Fibroblast of villous mesenchyme (primary cell): Measurements from ENCODE around the gene ZNF487. TPM values are rescaled to one million over a fixed set of nuclear protein-coding genes. Genes with fewer than 3 reads are reported as not detected.
"Not testable (repeated sequence)": the region's sequence is repeated elsewhere in the genome, so short reads cannot be mapped to it uniquely, and the experiment has no call there.

Experiments
- DNase-seq: peaks from one replicate; pipeline ENCODE4 v3.0.0-alpha.2; 2010; ENCODE audit warnings: low read depth
- H3K4me3 ChIP-seq: 2 replicates; pipeline ENCODE4 v1.5.1; 2011; ENCODE audit warnings: low read depth, mild to moderate bottlenecking, low read length
- total RNA-seq: library from RNA; depleted of rRNA; stranded (reverse); fragments of >200 nt; gene quantifications from 2 replicates; pipeline ENCODE4 v1.2.3, GENCODE V29; 2012
- TF ChIP-seq, protein P1 (sequence below): IDR thresholded peaks from 2 replicates; pipeline ENCODE4 v1.5.1; 2012; ENCODE audit warnings: low read depth, mild to moderate bottlenecking, low read length; ENCODE audit not compliant: insufficient read depth

Gene ZNF487
- total RNA-seq, 1 donor: 2.6 TPM

DNA sequence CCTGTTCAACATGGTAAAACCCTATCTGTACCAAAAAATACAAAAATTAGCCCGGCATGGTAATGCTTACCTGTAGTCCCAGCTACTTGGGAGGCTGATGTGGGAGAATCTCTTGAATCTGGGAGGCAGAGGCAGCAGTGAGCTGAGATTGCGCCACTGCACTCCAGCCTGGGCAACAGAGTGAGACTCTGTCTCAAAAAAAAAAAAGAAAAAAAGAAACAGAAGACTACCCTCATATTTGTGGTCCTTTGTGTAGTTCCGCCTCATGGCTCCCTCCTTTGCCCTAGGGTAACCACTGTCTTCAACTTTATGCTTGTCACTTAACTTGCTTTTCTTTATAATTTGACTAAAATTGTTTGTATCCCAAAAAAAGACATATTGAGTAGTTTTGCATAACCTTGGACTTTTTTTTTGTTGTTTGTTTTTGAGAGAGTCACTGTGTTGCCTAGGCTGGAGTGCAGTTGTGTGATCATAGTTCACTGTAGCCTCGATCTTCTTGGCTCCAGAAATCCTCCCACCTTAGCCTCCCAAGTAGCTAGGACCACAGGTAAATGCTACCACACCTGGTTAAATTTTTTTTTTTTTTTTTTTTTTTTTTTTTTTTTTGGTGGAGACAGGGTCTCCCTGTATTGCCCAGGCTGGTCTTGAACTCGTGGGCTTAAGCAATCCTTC, 3.7 kb downstream of the ZNF487 start:
- no peak overlapping the region for H3K4me3 ChIP-seq
- TF ChIP-seq, protein P1, sequence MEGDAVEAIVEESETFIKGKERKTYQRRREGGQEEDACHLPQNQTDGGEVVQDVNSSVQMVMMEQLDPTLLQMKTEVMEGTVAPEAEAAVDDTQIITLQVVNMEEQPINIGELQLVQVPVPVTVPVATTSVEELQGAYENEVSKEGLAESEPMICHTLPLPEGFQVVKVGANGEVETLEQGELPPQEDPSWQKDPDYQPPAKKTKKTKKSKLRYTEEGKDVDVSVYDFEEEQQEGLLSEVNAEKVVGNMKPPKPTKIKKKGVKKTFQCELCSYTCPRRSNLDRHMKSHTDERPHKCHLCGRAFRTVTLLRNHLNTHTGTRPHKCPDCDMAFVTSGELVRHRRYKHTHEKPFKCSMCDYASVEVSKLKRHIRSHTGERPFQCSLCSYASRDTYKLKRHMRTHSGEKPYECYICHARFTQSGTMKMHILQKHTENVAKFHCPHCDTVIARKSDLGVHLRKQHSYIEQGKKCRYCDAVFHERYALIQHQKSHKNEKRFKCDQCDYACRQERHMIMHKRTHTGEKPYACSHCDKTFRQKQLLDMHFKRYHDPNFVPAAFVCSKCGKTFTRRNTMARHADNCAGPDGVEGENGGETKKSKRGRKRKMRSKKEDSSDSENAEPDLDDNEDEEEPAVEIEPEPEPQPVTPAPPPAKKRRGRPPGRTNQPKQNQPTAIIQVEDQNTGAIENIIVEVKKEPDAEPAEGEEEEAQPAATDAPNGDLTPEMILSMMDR: no peak
- no peak for DNase-seq

DNA sequence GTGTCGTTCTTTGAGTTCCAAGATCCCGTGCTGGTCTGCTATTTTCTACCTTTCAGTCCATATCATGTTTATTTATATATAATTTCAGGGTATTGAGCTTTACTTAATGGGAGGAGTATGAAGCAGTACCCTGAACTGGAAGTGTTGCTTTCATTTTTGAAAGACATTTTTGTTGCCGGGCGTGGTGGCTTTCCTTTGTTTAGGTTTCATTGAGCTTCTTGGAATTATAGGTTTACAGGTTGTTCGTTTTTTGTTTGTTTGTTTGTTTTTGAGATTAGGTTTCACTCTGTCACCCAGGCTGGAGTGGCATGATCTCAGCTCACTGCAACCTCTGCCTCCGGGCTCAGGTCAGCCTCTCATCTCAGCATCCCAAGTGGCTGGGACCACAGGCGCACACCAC, 7.4 kb downstream of the ZNF487 start:
- DNase-seq: no peak
- TF ChIP-seq, protein P1: no peak
- H3K4me3 ChIP-seq: no peak overlapping the region

DNA sequence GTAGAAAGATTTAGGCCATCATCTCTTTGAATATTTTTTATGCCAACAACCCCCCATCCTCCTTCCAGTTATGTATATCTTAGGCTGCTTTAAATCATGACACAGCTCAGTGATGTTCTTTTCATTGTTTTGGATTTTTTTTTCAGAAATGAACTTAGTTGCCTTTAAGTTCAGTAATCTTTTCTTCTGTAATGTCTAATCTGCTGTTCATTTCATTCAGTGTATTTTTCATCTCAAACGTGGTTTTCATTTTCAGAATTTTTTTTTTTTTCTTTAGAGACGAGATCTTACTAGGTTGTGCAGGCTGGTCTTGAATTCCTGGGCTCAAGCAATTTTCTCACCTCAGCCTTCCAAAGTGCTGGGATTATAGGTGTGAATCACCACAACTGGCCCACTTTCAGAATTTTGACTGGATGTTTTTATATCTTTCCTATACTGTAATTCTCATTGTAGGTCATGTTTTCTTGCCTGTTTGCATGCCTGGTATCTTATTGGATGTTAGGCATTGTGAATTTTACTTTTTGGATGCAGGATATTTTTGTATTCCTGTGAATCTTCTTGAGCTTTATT, 8.1 kb downstream of the ZNF487 start:
- no peak overlapping the region for H3K4me3 ChIP-seq
- TF ChIP-seq, protein P1: no peak
- no peak for DNase-seq

DNA sequence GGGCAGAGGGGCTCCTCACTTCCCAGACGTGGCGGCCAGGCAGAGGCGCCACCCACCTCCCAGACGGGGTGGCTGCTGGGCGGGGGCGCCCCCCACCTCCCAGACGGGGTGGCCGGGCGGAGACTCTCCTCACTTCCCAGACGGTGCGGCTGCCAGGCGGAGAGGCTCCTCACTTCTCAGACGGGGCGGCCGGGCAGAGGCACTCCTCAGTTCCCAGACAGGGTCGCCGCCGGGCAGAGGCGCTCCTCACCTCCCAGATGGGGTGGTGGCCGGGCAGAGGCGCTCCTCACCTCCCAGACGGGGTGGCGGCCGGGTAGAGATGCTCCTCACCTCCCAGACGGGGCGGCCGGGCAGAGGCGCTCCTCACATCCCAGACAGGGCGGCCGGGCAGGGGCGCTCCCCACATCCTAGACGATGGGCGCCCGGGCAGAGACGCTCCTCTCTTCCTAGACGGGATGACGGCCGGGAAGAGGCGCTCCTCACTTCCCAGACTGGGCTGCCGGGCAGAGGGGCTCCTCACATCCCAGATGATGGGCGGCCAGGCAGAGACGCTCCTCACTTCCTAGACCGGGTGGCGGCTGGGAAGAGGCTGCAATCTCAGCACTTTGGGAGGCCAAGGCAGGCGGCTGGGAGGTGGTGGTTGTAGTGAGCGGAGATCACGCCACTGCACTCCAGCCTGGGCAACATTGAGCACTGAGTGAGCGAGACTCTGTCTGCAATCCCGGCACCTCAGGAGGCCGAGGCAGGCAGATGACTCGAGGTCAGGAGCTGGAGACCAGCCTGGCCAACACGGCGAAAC, 9.5 kb downstream of the ZNF487 start:
- not testable (repeated sequence) for H3K4me3 ChIP-seq, DNase-seq

DNA sequence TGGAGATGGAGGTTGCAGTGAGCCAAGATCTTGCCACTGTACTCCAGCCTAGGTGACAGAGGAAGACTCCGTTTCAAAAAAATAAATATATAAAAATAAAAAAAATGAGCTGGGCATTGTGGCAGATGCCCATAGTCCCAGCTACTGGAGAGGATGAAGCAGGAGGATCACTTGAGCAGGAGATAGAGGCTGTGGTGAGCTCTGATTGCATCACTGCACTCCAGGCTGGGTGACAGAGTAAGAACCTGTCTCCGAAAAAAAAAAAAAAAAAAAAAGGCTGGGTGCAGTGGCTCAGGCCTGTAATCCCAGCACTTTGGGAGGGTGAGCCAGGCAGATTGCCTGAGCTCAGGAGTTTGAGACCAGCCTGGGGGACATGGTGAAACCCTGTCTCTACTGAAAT, 11.8 kb downstream of the ZNF487 start:
- H3K4me3 ChIP-seq: no peak overlapping the region
- no peak for DNase-seq
- TF ChIP-seq, protein P1: no peak

DNA sequence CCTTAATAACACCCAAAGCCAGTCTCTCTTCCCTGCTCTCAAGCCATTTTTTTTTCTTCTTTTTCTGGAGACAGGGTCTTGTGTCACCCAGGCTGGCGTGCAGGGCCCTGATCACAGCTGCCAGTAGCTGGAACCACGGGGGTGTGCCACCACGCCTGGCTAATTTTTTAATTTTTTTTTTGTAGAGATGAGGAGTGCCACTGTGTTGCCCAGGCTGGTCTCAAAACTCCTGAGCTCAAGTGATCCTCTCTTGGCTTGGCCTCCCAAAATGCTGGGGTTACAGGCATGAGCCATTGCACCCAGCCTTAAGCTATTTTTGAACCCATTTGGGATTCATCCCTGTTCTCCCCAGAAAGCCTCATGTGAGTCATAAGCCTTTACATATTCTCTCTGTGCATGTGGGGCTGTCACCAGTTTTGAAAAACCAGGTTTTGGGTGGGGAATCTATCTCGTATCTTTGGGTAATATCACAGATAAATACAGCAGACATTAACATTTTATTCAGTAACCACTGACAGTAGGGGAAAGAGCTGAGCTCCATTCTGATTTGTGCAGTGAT, 15.5 kb downstream of the ZNF487 start:
- no peak overlapping the region for H3K4me3 ChIP-seq
- no peak for DNase-seq
- TF ChIP-seq, protein P1: no peak

DNA sequence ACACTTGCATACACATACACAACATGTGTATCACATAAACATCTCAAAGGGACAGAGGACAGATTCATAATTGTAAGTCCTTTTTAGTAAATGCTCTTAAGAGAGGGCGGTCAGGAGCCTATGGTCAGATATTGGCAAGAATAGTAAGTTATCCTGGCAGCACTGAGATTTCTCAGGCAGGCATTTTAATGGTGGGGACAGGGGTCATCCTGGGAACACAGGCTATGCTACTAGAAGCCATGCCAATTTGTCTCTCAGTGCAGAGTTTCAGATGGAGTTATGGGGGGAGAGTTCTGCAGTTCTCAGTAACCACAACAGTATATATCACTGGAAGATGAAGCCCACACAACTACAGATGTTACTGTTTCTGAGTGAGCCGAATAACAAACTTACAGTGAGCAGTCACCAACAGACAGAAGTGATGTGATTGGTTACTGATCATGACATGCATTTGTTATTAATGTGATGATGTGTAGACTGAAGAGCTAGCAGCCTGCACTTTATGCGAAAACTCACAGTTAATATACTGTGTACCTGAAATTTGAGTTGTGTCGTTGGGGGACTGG, 16.4 kb downstream of the ZNF487 start:
- TF ChIP-seq, protein P1: no peak
- DNase-seq: no peak
- no peak overlapping the region for H3K4me3 ChIP-seq

DNA sequence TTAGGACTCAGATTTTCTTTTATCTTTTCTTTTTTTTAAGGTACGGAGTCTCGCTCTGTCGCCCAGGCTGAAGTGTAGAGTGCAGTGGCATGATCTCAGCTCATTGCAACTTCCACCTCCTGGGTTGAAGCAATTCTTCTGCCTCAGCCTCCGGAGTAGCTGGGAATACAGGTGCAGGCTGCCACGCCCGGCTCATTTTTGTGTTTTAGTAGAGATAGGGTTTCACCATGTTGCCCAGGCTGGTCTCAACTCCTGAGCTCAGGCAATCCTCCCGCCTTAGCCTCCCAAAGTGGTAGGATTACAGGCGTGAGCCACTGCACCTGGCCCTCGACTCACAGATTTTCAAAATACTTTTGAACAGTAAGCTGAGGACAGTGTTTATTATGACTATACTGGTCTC, 17.1 kb downstream of the ZNF487 start:
- not testable (repeated sequence) for DNase-seq, H3K4me3 ChIP-seq

DNA sequence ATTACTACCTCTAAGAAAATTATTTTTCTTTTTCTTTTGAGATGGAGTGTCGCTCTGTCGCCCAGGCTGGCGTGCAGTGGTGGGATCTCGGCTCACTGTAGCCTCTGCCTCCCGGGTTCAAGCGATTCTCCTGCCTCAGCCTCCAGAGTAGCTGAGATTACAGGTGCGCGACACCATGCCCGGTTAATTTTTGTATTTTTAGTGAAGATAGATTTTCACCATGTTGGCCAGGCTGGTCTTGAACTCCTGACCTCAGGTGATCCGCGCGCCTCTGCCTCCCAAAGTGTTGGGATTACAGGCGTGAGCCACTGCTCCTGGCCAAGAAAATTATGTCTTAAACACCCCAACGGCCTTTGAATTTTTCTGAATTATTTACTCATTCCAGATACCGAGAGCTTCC, 19.6 kb downstream of the ZNF487 start:
- not testable (repeated sequence) for DNase-seq, H3K4me3 ChIP-seq
